Measurements from ENCODE around the gene LGR6. TPM values are rescaled to one million over a fixed set of nuclear protein-coding genes. Genes with fewer than 3 reads are reported as not detected.

LGR6 gene
- total RNA-seq, 4 donors from 2014 or later = under 0.01 to 1.2 (median 0.78) TPM; not detected in 1

DNA sequence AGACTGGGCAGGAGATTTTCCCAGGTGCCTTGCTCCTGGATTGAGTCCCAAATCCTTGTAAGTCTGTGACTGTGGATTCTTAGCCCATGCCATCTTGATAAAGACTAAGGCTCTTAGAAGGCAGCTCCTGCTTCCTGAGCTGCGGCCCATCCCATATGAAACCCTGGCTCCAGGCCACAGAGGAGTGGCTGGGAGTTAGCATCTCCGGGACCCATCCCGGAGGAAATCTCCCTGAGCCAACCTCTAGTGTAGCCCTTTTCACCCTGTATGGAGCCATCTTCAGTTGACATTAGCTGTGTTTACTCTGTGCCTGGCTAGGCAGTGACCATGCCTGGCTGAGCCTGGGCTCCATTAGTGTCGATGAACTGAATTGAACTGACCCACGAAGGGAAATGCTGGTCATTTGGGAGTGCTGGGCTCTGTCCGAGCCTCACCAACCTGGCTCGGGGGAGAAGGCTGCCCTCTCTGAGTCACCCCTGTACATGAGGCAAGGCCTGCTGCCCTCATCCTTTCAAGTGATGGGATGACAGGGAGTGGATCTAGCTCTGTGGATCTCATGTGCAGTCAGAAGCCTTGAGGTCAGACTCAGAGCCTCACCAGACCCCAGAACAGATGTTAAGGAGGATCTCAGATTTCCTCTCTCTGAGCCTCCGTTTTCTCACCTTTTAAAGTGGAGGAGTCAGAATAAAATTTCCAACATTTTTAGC lies 37.5 kb downstream of the LGR6 start:
- TF ChIP-seq POLR2AphosphoS5 (IDR thresholded peaks at IDR 0.05) (no peak), POLR2A (IDR thresholded peaks at IDR 0.05; ENCODE audit: low read depth) (no peak), EP300 (IDR thresholded peaks at IDR 0.05) (no peak)
- TF ChIP-seq, protein P1, sequence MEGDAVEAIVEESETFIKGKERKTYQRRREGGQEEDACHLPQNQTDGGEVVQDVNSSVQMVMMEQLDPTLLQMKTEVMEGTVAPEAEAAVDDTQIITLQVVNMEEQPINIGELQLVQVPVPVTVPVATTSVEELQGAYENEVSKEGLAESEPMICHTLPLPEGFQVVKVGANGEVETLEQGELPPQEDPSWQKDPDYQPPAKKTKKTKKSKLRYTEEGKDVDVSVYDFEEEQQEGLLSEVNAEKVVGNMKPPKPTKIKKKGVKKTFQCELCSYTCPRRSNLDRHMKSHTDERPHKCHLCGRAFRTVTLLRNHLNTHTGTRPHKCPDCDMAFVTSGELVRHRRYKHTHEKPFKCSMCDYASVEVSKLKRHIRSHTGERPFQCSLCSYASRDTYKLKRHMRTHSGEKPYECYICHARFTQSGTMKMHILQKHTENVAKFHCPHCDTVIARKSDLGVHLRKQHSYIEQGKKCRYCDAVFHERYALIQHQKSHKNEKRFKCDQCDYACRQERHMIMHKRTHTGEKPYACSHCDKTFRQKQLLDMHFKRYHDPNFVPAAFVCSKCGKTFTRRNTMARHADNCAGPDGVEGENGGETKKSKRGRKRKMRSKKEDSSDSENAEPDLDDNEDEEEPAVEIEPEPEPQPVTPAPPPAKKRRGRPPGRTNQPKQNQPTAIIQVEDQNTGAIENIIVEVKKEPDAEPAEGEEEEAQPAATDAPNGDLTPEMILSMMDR (IDR thresholded peaks at IDR 0.05) = no peak
- intact Hi-C loops (cut with DNase I) = no loop called here
- 84% methylated on average over 6 of the region's 8 CpGs for WGBS
- H3K4me1 ChIP-seq = no peaks in the 10 kb centered on the region
- no peak for DNase-seq (ENCODE audit: extremely low spot score)
- H3K36me3 ChIP-seq = no peaks in the 10 kb centered on the region
- H3K27ac ChIP-seq (replicated peaks in 1 of 4) = no peak overlapping the region
- peaks cover 0 to 28% (median 0%) of the 10 kb centered on the region in 4 donors for H3K27me3 ChIP-seq
- no peaks in the 10 kb centered on the region for H3K9me3 ChIP-seq
- no peak overlapping the region for H3K4me3 ChIP-seq

- H3K4me3 ChIP-seq = no peak overlapping the region
- H3K27ac ChIP-seq (replicated peaks in 1 of 4) = no peak overlapping the region
- H3K9me3 ChIP-seq = no peaks in the 10 kb centered on the region
- 51% methylated on average over 4 of the region's 4 CpGs for WGBS
- TF ChIP-seq EP300 (IDR thresholded peaks at IDR 0.05) = no peak
- no peak for TF ChIP-seq POLR2A (IDR thresholded peaks at IDR 0.05; ENCODE audit: low read depth)
- no peak for TF ChIP-seq POLR2AphosphoS5 (IDR thresholded peaks at IDR 0.05)
- TF ChIP-seq, protein P1 (IDR thresholded peaks at IDR 0.05) = no peak
- peaks cover 0 to 48% (median 0%) of the 10 kb centered on the region in 4 donors for H3K27me3 ChIP-seq
- intact Hi-C loops (cut with DNase I) = no loop called here
- DNase-seq (ENCODE audit: extremely low spot score) = no peak
- H3K36me3 ChIP-seq = no peaks in the 10 kb centered on the region
- H3K4me1 ChIP-seq = no peaks in the 10 kb centered on the region
These were observed 39.6 kb downstream of the LGR6 start for GRCh38 chr1:202233171-202233570.

- Histone ChIP-seq H3K4me1 (no peaks in the 10 kb centered on the region), H3K9me3 (no peaks in the 10 kb centered on the region), H3K36me3 (no peaks in the 10 kb centered on the region), H3K27ac (replicated peaks in 1 of 4) (no peak overlapping the region), H3K4me3 (no peak overlapping the region), H3K27me3 (peaks cover 0 to 46% (median 0%) of the 10 kb centered on the region in 4 donors)
- TF ChIP-seq POLR2A (IDR thresholded peaks at IDR 0.05; ENCODE audit: low read depth) (no peak), EP300 (IDR thresholded peaks at IDR 0.05) (no peak), POLR2AphosphoS5 (IDR thresholded peaks at IDR 0.05) (no peak)
- TF ChIP-seq, protein P1 (IDR thresholded peaks at IDR 0.05) = no peak
- DNase-seq (ENCODE audit: extremely low spot score) = no peak
- intact Hi-C loops (cut with DNase I) = no loop called here
- WGBS = 87% methylated on average over 2 of the region's 2 CpGs
These were observed 40.2 kb downstream of the LGR6 start for GRCh38 chr1:202233804-202234203.

DNA sequence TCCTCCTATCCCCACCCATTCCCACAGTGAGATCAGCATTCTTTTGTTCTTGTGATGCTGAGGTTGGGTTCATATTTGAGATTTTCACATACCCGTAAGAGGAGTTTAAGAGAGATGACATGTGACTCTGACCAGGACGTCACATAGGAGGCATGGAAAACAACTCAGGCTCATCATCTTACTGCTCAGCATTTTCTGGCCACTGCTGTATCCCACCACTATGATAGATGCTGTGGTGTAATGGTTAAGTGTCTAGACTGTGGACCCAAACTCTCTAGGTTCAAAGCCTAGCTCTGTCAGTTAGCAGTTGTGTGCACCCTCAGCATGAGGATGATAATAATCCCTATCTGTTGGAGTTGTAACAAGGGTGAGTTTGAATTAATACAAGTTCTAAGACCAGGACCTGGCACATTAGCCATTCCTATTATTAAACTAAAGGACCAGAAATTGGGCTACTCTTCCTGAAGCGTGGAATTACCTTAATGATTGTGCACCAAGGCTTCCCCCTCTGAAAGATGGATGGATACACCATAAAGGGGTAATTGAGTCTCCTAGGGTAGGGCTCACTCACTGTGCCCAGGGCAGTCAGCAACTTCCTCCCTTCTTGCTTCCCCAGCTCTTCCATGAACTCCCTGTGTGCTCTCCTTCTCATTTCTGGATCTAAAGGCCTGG lies 40.9 kb downstream of the LGR6 start:
- Histone ChIP-seq H3K4me1 (no peaks in the 10 kb centered on the region), H3K27ac (replicated peaks in 1 of 4) (no peak overlapping the region), H3K36me3 (no peaks in the 10 kb centered on the region), H3K9me3 (no peaks in the 10 kb centered on the region), H3K4me3 (no peak overlapping the region), H3K27me3 (peaks cover 0 to 44% (median 0%) of the 10 kb centered on the region in 4 donors)
- 75% methylated on average over 3 of the region's 3 CpGs for WGBS
- intact Hi-C loops (cut with DNase I) = no loop called here
- DNase-seq (ENCODE audit: extremely low spot score) = no peak
- TF ChIP-seq EP300 (IDR thresholded peaks at IDR 0.05) = no peak

- Histone ChIP-seq H3K9me3 (no peaks in the 10 kb centered on the region), H3K27ac (replicated peaks in 1 of 4) (no peak overlapping the region), H3K36me3 (no peaks in the 10 kb centered on the region), H3K4me1 (no peaks in the 10 kb centered on the region), H3K4me3 (no peak overlapping the region), H3K27me3 (peaks cover 0 to 44% (median 0%) of the 10 kb centered on the region in 4 donors)
- TF ChIP-seq, protein P1 (IDR thresholded peaks at IDR 0.05) = no peak
- TF ChIP-seq POLR2A (IDR thresholded peaks at IDR 0.05; ENCODE audit: low read depth) (no peak), EP300 (IDR thresholded peaks at IDR 0.05) (no peak), POLR2AphosphoS5 (IDR thresholded peaks at IDR 0.05) (no peak)
- no peak for DNase-seq (ENCODE audit: extremely low spot score)
- intact Hi-C loops (cut with DNase I) = no loop called here
- WGBS = 83% methylated on average over 7 of the region's 7 CpGs
These were observed 41.5 kb downstream of the LGR6 start for GRCh38 chr1:202235003-202235660.

Data from esophagus muscularis mucosa (tissue), 4 donors.